ENCODE measurements around the gene FBXL7. TPM values are rescaled to one million over a fixed set of nuclear protein-coding genes. Genes with fewer than 3 reads are reported as not detected.

The FBXL7 gene
- total and polyA plus RNA-seq, 2 donors (not counting 1 experiment from before 2014, with no cell fraction given) = 6.4 to 12.9 TPM

- Histone ChIP-seq H3K27me3 (ENCODE audit: control insufficient read depth, insufficient read depth, low read length) (no peaks in the 10 kb centered on the region), H3K79me2 (ENCODE audit: control insufficient read depth, insufficient read depth, low read length) (no peaks in the 10 kb centered on the region), H3K27ac (ENCODE audit: insufficient read depth, low read length) (no peak overlapping the region), H3K4me1 (ENCODE audit: control insufficient read depth, extremely low read depth, insufficient read depth, low read length) (no peaks in the 10 kb centered on the region), H3K36me3 (ENCODE audit: control insufficient read depth, insufficient read depth, low read length) (no peaks in the 10 kb centered on the region), H3K9me3 (ENCODE audit: control insufficient read depth, insufficient read depth, low read depth, low read length) (no peaks in the 10 kb centered on the region), H3K4me2 (ENCODE audit: extremely low read depth, insufficient read depth, low read length) (no peak overlapping the region), H3K4me3 (replicated peaks in 1 of 4; ENCODE audit: control extremely low read depth in 1 of 4, insufficient read depth in 1 of 4, low read depth in 3 of 4, low read length in 4 of 4) (no peak overlapping the region), H3K9ac (ENCODE audit: insufficient read depth, low read length) (no peak overlapping the region), H2AFZ (ENCODE audit: low read length) (no peak overlapping the region), H4K20me1 (ENCODE audit: control insufficient read depth, extremely low read depth, insufficient read depth, low read length) (no peaks in the 10 kb centered on the region)
- no peak for DNase-seq (ENCODE audit: low read depth in 2 of 2)
- no peak for TF ChIP-seq CTCF (conservative IDR thresholded peaks at IDR 0.05 in 1 of 2, IDR thresholded peaks at IDR 0.05 in 1 of 2; ENCODE audit: low read depth in 1 of 2, low read length in 2 of 2)
Measured at GRCh38 chr5:15768936-15769335, 269.0 kb downstream of the FBXL7 start.

GRCh38 chr5:15772131-15772530 lies 272.2 kb downstream of the FBXL7 start:
- DNase-seq (ENCODE audit: low read depth in 2 of 2) = no peak
- H3K4me2 ChIP-seq (ENCODE audit: extremely low read depth, insufficient read depth, low read length) = no peak overlapping the region
- no peak overlapping the region for H3K27ac ChIP-seq (ENCODE audit: insufficient read depth, low read length)
- no peaks in the 10 kb centered on the region for H4K20me1 ChIP-seq (ENCODE audit: control insufficient read depth, extremely low read depth, insufficient read depth, low read length)
- H3K4me3 ChIP-seq (replicated peaks in 1 of 4; ENCODE audit: control extremely low read depth in 1 of 4, insufficient read depth in 1 of 4, low read depth in 3 of 4, low read length in 4 of 4) = no peak overlapping the region
- H3K36me3 ChIP-seq (ENCODE audit: control insufficient read depth, insufficient read depth, low read length) = no peaks in the 10 kb centered on the region
- no peaks in the 10 kb centered on the region for H3K27me3 ChIP-seq (ENCODE audit: control insufficient read depth, insufficient read depth, low read length)
- TF ChIP-seq CTCF (conservative IDR thresholded peaks at IDR 0.05 in 1 of 2, IDR thresholded peaks at IDR 0.05 in 1 of 2; ENCODE audit: low read depth in 1 of 2, low read length in 2 of 2) (no peak), EZH2 (IDR thresholded peaks at IDR 0.05; ENCODE audit: low read length, missing control alignments) (no peak)
- H3K9ac ChIP-seq (ENCODE audit: insufficient read depth, low read length) = no peak overlapping the region
- H2AFZ ChIP-seq (ENCODE audit: low read length) = no peak overlapping the region
- no peaks in the 10 kb centered on the region for H3K79me2 ChIP-seq (ENCODE audit: control insufficient read depth, insufficient read depth, low read length)
- no peaks in the 10 kb centered on the region for H3K9me3 ChIP-seq (ENCODE audit: control insufficient read depth, insufficient read depth, low read depth, low read length)
- no peaks in the 10 kb centered on the region for H3K4me1 ChIP-seq (ENCODE audit: control insufficient read depth, extremely low read depth, insufficient read depth, low read length)

GRCh38 chr5:15774632-15775031 lies 274.7 kb downstream of the FBXL7 start:
- no peaks in the 10 kb centered on the region for H3K79me2 ChIP-seq (ENCODE audit: control insufficient read depth, insufficient read depth, low read length)
- H3K9ac ChIP-seq (ENCODE audit: insufficient read depth, low read length) = no peak overlapping the region
- H3K4me3 ChIP-seq (replicated peaks in 1 of 4; ENCODE audit: control extremely low read depth in 1 of 4, insufficient read depth in 1 of 4, low read depth in 3 of 4, low read length in 4 of 4) = no peak overlapping the region
- no peaks in the 10 kb centered on the region for H4K20me1 ChIP-seq (ENCODE audit: control insufficient read depth, extremely low read depth, insufficient read depth, low read length)
- H3K27me3 ChIP-seq (ENCODE audit: control insufficient read depth, insufficient read depth, low read length) = no peaks in the 10 kb centered on the region
- DNase-seq (ENCODE audit: low read depth in 2 of 2) = no peak
- no peaks in the 10 kb centered on the region for H3K36me3 ChIP-seq (ENCODE audit: control insufficient read depth, insufficient read depth, low read length)
- H2AFZ ChIP-seq (ENCODE audit: low read length) = no peak overlapping the region
- H3K27ac ChIP-seq (ENCODE audit: insufficient read depth, low read length) = no peak overlapping the region
- H3K4me2 ChIP-seq (ENCODE audit: extremely low read depth, insufficient read depth, low read length) = no peak overlapping the region
- no peaks in the 10 kb centered on the region for H3K9me3 ChIP-seq (ENCODE audit: control insufficient read depth, insufficient read depth, low read depth, low read length)
- no peak for TF ChIP-seq EZH2 (IDR thresholded peaks at IDR 0.05; ENCODE audit: low read length, missing control alignments)
- TF ChIP-seq CTCF (conservative IDR thresholded peaks at IDR 0.05 in 1 of 2, IDR thresholded peaks at IDR 0.05 in 1 of 2; ENCODE audit: low read depth in 1 of 2, low read length in 2 of 2) = no peak
- no peaks in the 10 kb centered on the region for H3K4me1 ChIP-seq (ENCODE audit: control insufficient read depth, extremely low read depth, insufficient read depth, low read length)

All from fibroblast of lung (primary cell).